RWPE1 (cell line): ENCODE results near the gene C2orf81.

Experiments
- CTCF ChIA-PET: fragments of 350-600 bp; sonication (Branson Sonifier 250); formaldehyde crosslinking; extraction: SDS; loops from one replicate; lab custom pipeline; 2021; lab: Yijun Ruan, JAX
- POLR2A ChIA-PET: fragments of 400-600 bp; formaldehyde crosslinking; extraction: SDS; loops from one replicate; lab custom pipeline; 2020; ENCODE audit warnings: antibody characterized with exemption; ENCODE audit not compliant: low non-redundant PET; lab: Yijun Ruan, JAX
- DNase-seq: peaks from one replicate; pipeline ENCODE4 v3.0.0; 2012; ENCODE audit warnings: low spot score
- H3K27ac ChIP-seq: fragments of 450-650 bp; 2 replicates; pipeline ENCODE4 v1.5.1; 2017
- CTCF ChIP-seq: fragments of 450-650 bp; conservative IDR thresholded peaks from 2 replicates; pipeline ENCODE4 v1.5.1; 2017; ENCODE audit warnings: low read depth, mild to moderate bottlenecking

The C2orf81 gene

GRCh38 chr2:74414881-74415761, 6.3 kb downstream of the C2orf81 start:
- DNase-seq: no peak
- ChIA-PET CTCF (interaction anchor here (0.7 kb wide), 1 partner anchor 30 kb away, joined by 4 read pairs; no protein-coding TSS in a partner anchor), POLR2A (no interaction called here)
- no peak overlapping the region for H3K27ac ChIP-seq
- no peak for TF ChIP-seq CTCF

GRCh38 chr2:74414441-74414840, 7.0 kb downstream of the C2orf81 start:
- no peak for TF ChIP-seq CTCF
- no peak for DNase-seq
- H3K27ac ChIP-seq: no peak overlapping the region
- ChIA-PET POLR2A (no interaction called here), CTCF (interaction anchor here (0.7 to 0.8 kb wide), 2 partner anchors 24 to 29 kb away, joined by 3 to 4 read pairs; no protein-coding TSS in a partner anchor)

- CTCF ChIA-PET: no interaction called here
- H3K27ac ChIP-seq: no peak overlapping the region
- no peak for TF ChIP-seq CTCF
- POLR2A ChIA-PET: no interaction called here
- DNase-seq: no peak
Observed at GRCh38 chr2:74413001-74413698, 8.3 kb downstream of the C2orf81 start.

- TF ChIP-seq CTCF: no peak
- no peak overlapping the region for H3K27ac ChIP-seq
- DNase-seq: no peak
- POLR2A ChIA-PET: no interaction called here
- CTCF ChIA-PET: no interaction called here
Observed at GRCh38 chr2:74407682-74408081, 13.7 kb downstream of the C2orf81 start.

GRCh38 chr2:74406035-74406434, 15.4 kb downstream of the C2orf81 start:
- no peak for DNase-seq
- H3K27ac ChIP-seq: no peak overlapping the region
- no peak for TF ChIP-seq CTCF
- ChIA-PET POLR2A (no interaction called here), CTCF (no interaction called here)

GRCh38 chr2:74401891-74402290, 19.5 kb downstream of the C2orf81 start:
- ChIA-PET POLR2A (no interaction called here), CTCF (interaction anchor here (0.7 to 2.2 kb wide), 2 partner anchors 10 to 24 kb away, joined by 3 to 10 read pairs; no protein-coding TSS in a partner anchor)
- no peak for TF ChIP-seq CTCF
- H3K27ac ChIP-seq: no peak overlapping the region
- no peak for DNase-seq
